ENCODE results near the gene ACAD10. TPM values are rescaled to one million over a fixed set of nuclear protein-coding genes. Genes with fewer than 3 reads are reported as not detected.

The ACAD10 gene
- total RNA-seq, 1 experiment from 2014 or later, result 25.4 TPM

GRCh38 chr12:111768159-111768895 lies 82.5 kb downstream of the ACAD10 start:
- peaks cover 8% of the 10 kb centered on the region for H3K36me3 Mint-ChIP-seq (ENCODE audit: insufficient read depth, unreplicated experiment)
- CTCF ChIA-PET, result interaction anchor here (0.6 to 1.5 kb wide), 6 partner anchors 12 to 65 kb away, joined by 3 to 5 read pairs (median 4); no protein-coding TSS in a partner anchor
- peaks cover 11% of the 10 kb centered on the region for H3K27me3 Mint-ChIP-seq (ENCODE audit: insufficient read depth, unreplicated experiment)
- H3K9me3 Mint-ChIP-seq (ENCODE audit: unreplicated experiment), result no peaks in the 10 kb centered on the region
- POLR2A ChIA-PET, result no interaction called here
- no peak overlapping the region for H3K4me3 Mint-ChIP-seq (ENCODE audit: unreplicated experiment)
- no peak overlapping the region for H3K27ac Mint-ChIP-seq (ENCODE audit: low read depth, unreplicated experiment)
- no TSS peak for BruUV-seq (replicated peaks)
- no peak for DNase-seq (ENCODE audit: unreplicated experiment)
- TF ChIP-seq CTCF (IDR thresholded peaks at IDR 0.05; ENCODE audit: unreplicated experiment), result no peak
- intact Hi-C loops (cut with micrococcal nuclease), result no loop called here
- H3K4me1 Mint-ChIP-seq (ENCODE audit: insufficient read depth, unreplicated experiment), result no peaks in the 10 kb centered on the region

GRCh38 chr12:111769599-111769998 lies 83.7 kb downstream of the ACAD10 start:
- Mint-ChIP-seq H3K4me1 (ENCODE audit: insufficient read depth, unreplicated experiment) (peaks cover 8% of the 10 kb centered on the region), H3K36me3 (ENCODE audit: insufficient read depth, unreplicated experiment) (no peaks in the 10 kb centered on the region), H3K27ac (ENCODE audit: low read depth, unreplicated experiment) (no peak overlapping the region), H3K4me3 (ENCODE audit: unreplicated experiment) (no peak overlapping the region), H3K9me3 (ENCODE audit: unreplicated experiment) (no peaks in the 10 kb centered on the region), H3K27me3 (ENCODE audit: insufficient read depth, unreplicated experiment) (no peaks in the 10 kb centered on the region)
- no peak for TF ChIP-seq CTCF (IDR thresholded peaks at IDR 0.05; ENCODE audit: unreplicated experiment)
- ChIA-PET CTCF (interaction anchor here (1.5 to 1.8 kb wide), 2 partner anchors 19 to 43 kb away, joined by 3 to 5 read pairs; no protein-coding TSS in a partner anchor), POLR2A (no interaction called here)
- DNase-seq (ENCODE audit: unreplicated experiment), result no peak
- intact Hi-C loops (cut with micrococcal nuclease), result no loop called here
- BruUV-seq (replicated peaks), result no TSS peak

- H3K27me3 Mint-ChIP-seq (ENCODE audit: insufficient read depth, unreplicated experiment), result no peaks in the 10 kb centered on the region
- intact Hi-C loops (cut with micrococcal nuclease), result no loop called here
- H3K4me3 Mint-ChIP-seq (ENCODE audit: unreplicated experiment), result peak overlapping the region; percentile 63
- H3K36me3 Mint-ChIP-seq (ENCODE audit: insufficient read depth, unreplicated experiment), result no peaks in the 10 kb centered on the region
- H3K9me3 Mint-ChIP-seq (ENCODE audit: unreplicated experiment), result no peaks in the 10 kb centered on the region
- TF ChIP-seq CTCF (IDR thresholded peaks at IDR 0.05; ENCODE audit: unreplicated experiment), result no peak
- ChIA-PET CTCF (interaction anchor here (0.7 to 2.4 kb wide), 4 partner anchors 11 to 39 kb away, joined by 3 to 10 read pairs (median 6); no protein-coding TSS in a partner anchor), POLR2A (interaction anchor here (0.6 to 3.7 kb wide), 8 partner anchors 10 to 88 kb away, joined by 3 to 17 read pairs (median 7); partner anchors contain the start of genes ACAD10, BRAP and MAPKAPK5)
- DNase-seq (ENCODE audit: unreplicated experiment), result peak; percentile 95
- H3K4me1 Mint-ChIP-seq (ENCODE audit: insufficient read depth, unreplicated experiment), result peaks cover 21% of the 10 kb centered on the region
- H3K27ac Mint-ChIP-seq (ENCODE audit: low read depth, unreplicated experiment), result peak overlapping the region; percentile 93
- TSS peak; percentile 57 for BruUV-seq (replicated peaks)
Observed at GRCh38 chr12:111773801-111774551, 88.1 kb downstream of the ACAD10 start.
